Testis (tissue), 2 donors: ENCODE results near the gene GPC6.

ENCODE experiments used
- POLR2A ChIP-seq: fragments of 450-650 bp; IDR thresholded peaks from one replicate; pipeline ENCODE4 v1.6.1; 2017; ENCODE audit warnings: antibody characterized with exemption, mild to moderate bottlenecking, moderate library complexity
- TF ChIP-seq, protein P1 (sequence below), 3 experiments: fragments of 450-650 bp in 2 of 3; fragments of 200-600 bp in 1 of 3; sonication (generic) in 1 of 3; IDR thresholded peaks; one replicate each; pipeline ENCODE4 v1.5.1; 2016 to 2019; ENCODE audit warnings: antibody characterized with exemption in 3 of 3, mild to moderate bottlenecking in 2 of 3, moderate library complexity in 1 of 3

DNA sequence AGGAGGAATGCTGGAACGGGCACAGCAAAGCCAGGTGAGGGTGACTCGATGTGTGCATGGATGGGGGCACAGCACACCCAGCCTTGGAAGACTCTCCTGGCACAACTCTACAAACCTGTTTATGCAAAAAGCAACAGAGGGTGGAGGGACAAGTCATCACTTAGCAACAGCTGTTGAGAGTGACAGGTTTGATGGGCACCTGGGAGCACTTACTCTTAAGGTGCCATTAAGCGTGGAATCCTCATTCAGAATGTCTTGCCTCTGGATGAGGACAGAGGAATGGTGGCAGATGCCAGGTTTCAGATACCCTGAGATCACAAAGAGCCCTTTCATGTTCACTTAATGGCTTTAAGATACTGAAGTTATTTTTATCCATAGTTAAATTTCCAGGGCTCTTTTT, 1155.9 kb downstream of the GPC6 start:
- no peak for TF ChIP-seq POLR2A
- TF ChIP-seq, protein P1, sequence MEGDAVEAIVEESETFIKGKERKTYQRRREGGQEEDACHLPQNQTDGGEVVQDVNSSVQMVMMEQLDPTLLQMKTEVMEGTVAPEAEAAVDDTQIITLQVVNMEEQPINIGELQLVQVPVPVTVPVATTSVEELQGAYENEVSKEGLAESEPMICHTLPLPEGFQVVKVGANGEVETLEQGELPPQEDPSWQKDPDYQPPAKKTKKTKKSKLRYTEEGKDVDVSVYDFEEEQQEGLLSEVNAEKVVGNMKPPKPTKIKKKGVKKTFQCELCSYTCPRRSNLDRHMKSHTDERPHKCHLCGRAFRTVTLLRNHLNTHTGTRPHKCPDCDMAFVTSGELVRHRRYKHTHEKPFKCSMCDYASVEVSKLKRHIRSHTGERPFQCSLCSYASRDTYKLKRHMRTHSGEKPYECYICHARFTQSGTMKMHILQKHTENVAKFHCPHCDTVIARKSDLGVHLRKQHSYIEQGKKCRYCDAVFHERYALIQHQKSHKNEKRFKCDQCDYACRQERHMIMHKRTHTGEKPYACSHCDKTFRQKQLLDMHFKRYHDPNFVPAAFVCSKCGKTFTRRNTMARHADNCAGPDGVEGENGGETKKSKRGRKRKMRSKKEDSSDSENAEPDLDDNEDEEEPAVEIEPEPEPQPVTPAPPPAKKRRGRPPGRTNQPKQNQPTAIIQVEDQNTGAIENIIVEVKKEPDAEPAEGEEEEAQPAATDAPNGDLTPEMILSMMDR (IDR thresholded peaks at IDR 0.05) = no peak
